Activated T-cell treated with anti-CD3 and anti-CD28 coated beads, Interleukin-2, amount 50 U/mL, for 72 hours (primary cell): Measurements from ENCODE around the gene NDEL1. TPM values are rescaled to one million over a fixed set of nuclear protein-coding genes. Genes with fewer than 3 reads are reported as not detected.

Source experiments
- total RNA-seq, 2 donors: library from RNA; stranded (reverse); gene quantifications; one replicate each; pipeline ENCODE4 v1.2.3, GENCODE V29; 2022

Gene NDEL1
- total RNA-seq, 2 donors from 2014 or later: 65.1 to 74.2 TPM

Other genes with a start within 250 kb of the NDEL1 start
- 1 to 10 TPM; 9.6 TPM for gene BORCS6, start 245.7 kb upstream of the NDEL1 start, total RNA-seq
- gene AURKB, start 225.3 kb upstream of the NDEL1 start, total RNA-seq: 100 to 1,000 TPM; 146 to 167 TPM
- gene CTC1, start 187.8 kb upstream of the NDEL1 start, total RNA-seq: 10 to 100 TPM; 48.2 to 62.9 TPM
- 10 to 100 TPM; 59.9 to 72.2 TPM for gene PFAS, start 186.6 kb upstream of the NDEL1 start, total RNA-seq
- 10 to 100 TPM; 59.2 to 73.8 TPM for gene RANGRF, start 147.2 kb upstream of the NDEL1 start, total RNA-seq
- 1 to 10 TPM; 5.3 to 6.1 TPM for gene SLC25A35, start 140.5 kb upstream of the NDEL1 start, total RNA-seq
- not detected for gene ARHGEF15, start 125.6 kb upstream of the NDEL1 start, total RNA-seq
- gene ODF4, start 96.0 kb upstream of the NDEL1 start, total RNA-seq: not detected
- 1,000 to 10,000 TPM; 3,459 to 3,692 TPM for gene RPL26, start 52.7 kb upstream of the NDEL1 start, total RNA-seq
- under 1 TPM; 0.07 to 0.19 TPM for gene RNF222, start 38.1 kb upstream of the NDEL1 start, total RNA-seq
- 10 to 100 TPM in 1 of 2 donors, 1 to 10 TPM in 1; 7.6 to 23.7 TPM for gene MYH10, start 194.8 kb downstream of the NDEL1 start, total RNA-seq